K562 (cell line): ENCODE measurements around the gene URGCP. TPM values are rescaled to one million over a fixed set of nuclear protein-coding genes. Genes with fewer than 3 reads are reported as not detected.

Experiments
- ATAC-seq: fragments of 200-7000 bp; cut with Tn5 transposase; 3 replicates; pipeline ENCODE4 v1.9.1; 2020; ENCODE audit warnings: moderate library complexity
- BruUV-seq: library from RNA; stranded (reverse); fragments of 400-500 nt; replicated peaks from 2 replicates; lab custom pipeline; 2021; lab: Mats Ljungman, UMichigan
- CTCF ChIA-PET: fragments of 300-600 bp; formaldehyde crosslinking; extraction: SDS; loops from one replicate; lab custom pipeline; 2021; ENCODE audit warnings: low intra/inter-chr PET ratio; lab: Yijun Ruan, JAX
- POLR2A ChIA-PET: fragments of 300-600, 350-650 bp; sonication (Branson Sonifier 250); formaldehyde crosslinking; extraction: SDS; loops from one replicate; lab custom pipeline; 2021; ENCODE audit warnings: antibody characterized with exemption, inconsistent platforms; lab: Yijun Ruan, JAX
- DNase-seq, 4 experiments: peaks; one replicate each; pipeline versions ENCODE4 v3.0.0 to v3.0.0-alpha.2; 2011 to 2018; ENCODE audit warnings: low spot score in 3 of 4, mixed read lengths in 3 of 4; ENCODE audit errors: extremely low read depth in 1 of 4
- FAIRE-seq: peaks from 2 replicates; lab custom pipeline; 2011; peaks lifted over from hg19 to GRCh38; lab: Jason Lieb, UNC
- H2AFZ ChIP-seq: 2 replicates; pipeline ENCODE4 v1.6.0; 2011; ENCODE audit warnings: low read depth, low read length, control low read depth, inconsistent platforms
- H3K27ac ChIP-seq: fragments of 200-600 bp; 3 replicates; pipeline ENCODE4 v1.8.0; 2011; ENCODE audit warnings: low read depth, mild to moderate bottlenecking, control low read depth, inconsistent platforms, low read length, moderate library complexity, mixed read lengths; ENCODE audit errors: extremely low read depth
- H3K27me3 ChIP-seq, 2 experiments: fragments of 300-600 bp in 1 of 2; 2 replicates in 1 of 2; 3 replicates in 1 of 2; pipeline versions ENCODE4 v1.6.0 to v1.8.0; 2011; ENCODE audit warnings: inconsistent platforms in 2 of 2, low read length in 2 of 2, mild to moderate bottlenecking in 1 of 2, mixed read lengths in 1 of 2, moderate library complexity in 1 of 2; ENCODE audit not compliant: control insufficient read depth in 2 of 2, insufficient read depth in 2 of 2
- H3K36me3 ChIP-seq: fragments of 300-600 bp; 3 replicates; pipeline ENCODE4 v1.8.0; 2011; ENCODE audit warnings: mild to moderate bottlenecking, low read length, inconsistent platforms; ENCODE audit not compliant: control insufficient read depth, insufficient read depth
- H3K4me1 ChIP-seq, 2 experiments: fragments of 200-600 bp in 1 of 2; replicated peaks in 1 of 2; 2 replicates in 1 of 2; 3 replicates in 1 of 2; pipeline versions ENCODE4 v1.5.1 to v1.8.0; 2011; ENCODE audit warnings: inconsistent platforms in 2 of 2, low read length in 2 of 2, mild to moderate bottlenecking in 1 of 2, mixed read lengths in 1 of 2, moderate library complexity in 1 of 2; ENCODE audit not compliant: control insufficient read depth in 2 of 2, insufficient read depth in 2 of 2
- H3K4me2 ChIP-seq: 2 replicates; pipeline ENCODE4 v1.6.1; 2011; ENCODE audit warnings: low read length, control low read depth, inconsistent platforms, mixed read lengths; ENCODE audit not compliant: insufficient read depth
- H3K4me3 ChIP-seq: fragments of 200-600 bp; sonication (generic), shearing (Covaris generic); 2 replicates; pipeline ENCODE4 v1.5.1; 2016; ENCODE audit warnings: control low read depth, inconsistent platforms
- H3K79me2 ChIP-seq: fragments of 200-600 bp; 3 replicates; pipeline ENCODE4 v1.8.0; 2011; ENCODE audit warnings: low read length, inconsistent platforms; ENCODE audit not compliant: control insufficient read depth, insufficient read depth
- H3K9ac ChIP-seq, 2 experiments: 2 replicates each; pipeline versions ENCODE4 v1.6.0 to v1.6.1; 2011; ENCODE audit warnings: low read depth in 2 of 2, low read length in 2 of 2, control low read depth in 1 of 2, inconsistent platforms in 1 of 2, mild to moderate bottlenecking in 1 of 2, mixed read lengths in 1 of 2; ENCODE audit not compliant: insufficient read depth in 1 of 2
- H3K9me1 ChIP-seq: one replicate; pipeline ENCODE4 v1.6.0; 2011; ENCODE audit warnings: inconsistent platforms, mild to moderate bottlenecking, low read length, moderate library complexity; ENCODE audit not compliant: control insufficient read depth, insufficient read depth
- H3K9me3 ChIP-seq: replicated peaks from 2 replicates; pipeline ENCODE4 v1.5.1; 2011; ENCODE audit warnings: low read depth, low read length, inconsistent platforms; ENCODE audit not compliant: control insufficient read depth, insufficient read depth
- H4K20me1 ChIP-seq: replicated peaks from 2 replicates; pipeline ENCODE4 v1.6.1; 2011; ENCODE audit warnings: low read length, inconsistent platforms, mixed read lengths; ENCODE audit not compliant: control insufficient read depth, insufficient read depth
- BCOR ChIP-seq: fragments of 450-650 bp; IDR thresholded peaks from 2 replicates; pipeline ENCODE4 v1.6.1; 2016
- TAF7 ChIP-seq: fragments of 450-650 bp; IDR thresholded peaks from 2 replicates; pipeline ENCODE4 v1.6.1; 2016; ENCODE audit warnings: missing genetic modification characterization, missing compliant biosample characterization
- ZNF134 ChIP-seq: fragments of 250-450 bp; sonication (Bioruptor Pico); conservative IDR thresholded peaks from 2 replicates; pipeline ENCODE4 v1.4.0; 2020
- ZSCAN32 ChIP-seq: fragments of 450-650 bp; formaldehyde crosslinking; IDR thresholded peaks from 2 replicates; pipeline ENCODE4 v1.4.0; 2020; ENCODE audit warnings: mild to moderate bottlenecking, moderate library complexity
- WGBS: fragments of 100-300 bp; shearing (Covaris generic); methylation state at CpG from one replicate; pipeline ENCODE4 v1.1.6; 2016; ENCODE audit warnings: low coverage, mixed read lengths; ENCODE audit not compliant: insufficient coverage; ENCODE audit errors: missing lambda C conversion rate; 5-methylcytosine and 5-hydroxymethylcytosine counted together
- in situ Hi-C: fragments of 300-500 bp; cut with MboI; formaldehyde crosslinking; loops from 4 replicates; pipeline ENCODE4 v1.15.0; 2018; ENCODE audit warnings: inconsistent platforms, mixed read lengths
- intact Hi-C: fragments of 100-400 bp; cut with micrococcal nuclease; formaldehyde crosslinking; loops from 2 replicates; pipeline ENCODE4 v1.14.2; 2022
- polyA plus RNA-seq, 8 experiments: library from polyadenylated mRNA; depleted of rRNA in 4 of 8; stranded (reverse) in 5 of 8; unstranded in 3 of 8; fragments of >200 nt; fragmentation: Nextera tagmentation in 2 of 8; fragmentation: Illumina TruSeq in 1 of 8; extraction: Ambion mirVana in 2 of 8; extraction: Trizol in 1 of 8; gene quantifications; 2 replicates each; pipeline versions ENCODE4 v1.2.1 to v1.2.3, GENCODE V29; 2011 to 2014; ENCODE audit warnings: inconsistent platforms in 1 of 8, missing spikeins in 1 of 8
- total RNA-seq, 7 experiments: library from RNA; depleted of rRNA in 6 of 7; stranded (reverse); fragments of >200 nt in 6 of 7; fragmentation: Illumina TruSeq in 2 of 7; extraction: Trizol in 2 of 7; gene quantifications; 2 replicates each; pipeline versions ENCODE4 v1.2.1 to v1.2.3, GENCODE V29; 2011 to 2021; ENCODE audit warnings: low replicate concordance in 1 of 7
- TF ChIP-seq, protein P1 (sequence below): sonication (generic); formaldehyde crosslinking; IDR thresholded peaks from 2 replicates; pipeline ENCODE4 v1.8.1; 2023; ENCODE audit warnings: mild to moderate bottlenecking, missing genetic modification reagents
- TF ChIP-seq, protein P2 (sequence below): fragments of 150-350 bp; conservative IDR thresholded peaks from 2 replicates; pipeline ENCODE4 v1.6.1; 2014; ENCODE audit warnings: low read length
- TF ChIP-seq, protein P3 (sequence below), 2 experiments: fragments of 450-650 bp in 1 of 2; sonication (generic) in 1 of 2; formaldehyde crosslinking in 1 of 2; IDR thresholded peaks in 1 of 2; conservative IDR thresholded peaks in 1 of 2; 2 replicates each; pipeline versions ENCODE4 v1.6.1 to v1.8.1; 2016 to 2023; ENCODE audit warnings: mild to moderate bottlenecking in 2 of 2, moderate library complexity in 2 of 2, inconsistent platforms in 1 of 2, missing genetic modification reagents in 1 of 2
- TF ChIP-seq, protein P4 (sequence below): sonication (generic); formaldehyde crosslinking; IDR thresholded peaks from 2 replicates; pipeline ENCODE4 v1.8.0; 2022; ENCODE audit warnings: missing genetic modification reagents, mild to moderate bottlenecking, moderate library complexity, borderline replicate concordance
- TF ChIP-seq, protein P5 (sequence below): sonication (generic); formaldehyde crosslinking; IDR thresholded peaks from 2 replicates; pipeline ENCODE4 v1.4.0; 2020; ENCODE audit warnings: mild to moderate bottlenecking, missing genetic modification reagents

Gene URGCP
- total and polyA plus RNA-seq, 9 of the 15 experiments (the other 6 are each of a cell fraction or from before 2014, with no cell fraction given), result 1.7 to 25.8 (median 12.5) TPM

DNA sequence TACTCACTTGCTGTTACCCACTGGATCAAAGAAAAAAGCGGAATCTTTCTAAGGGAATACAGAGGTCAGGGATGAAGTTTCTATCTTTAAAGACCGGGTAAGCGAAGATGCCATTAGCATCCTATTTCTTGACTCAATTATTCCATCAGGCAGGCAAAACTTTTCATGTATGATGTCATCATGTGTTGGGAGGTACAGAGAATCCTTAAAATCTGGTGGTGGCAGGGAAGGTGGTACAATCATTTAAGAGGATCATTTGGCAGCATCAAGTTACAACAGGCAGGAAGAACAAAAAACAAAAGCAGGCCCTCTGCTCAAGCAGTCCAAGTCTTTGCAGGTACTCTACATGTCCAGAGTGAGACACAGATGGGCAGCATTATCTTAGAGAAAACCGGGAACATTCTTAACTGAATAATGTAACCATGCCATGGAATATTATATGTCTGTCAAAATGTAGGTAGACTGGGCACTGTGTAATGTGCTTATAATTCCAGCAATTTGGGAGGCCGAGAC lies 3.8 kb downstream of the URGCP start:
- Histone ChIP-seq H3K27me3 (no peaks in the 10 kb centered on the region), H3K4me3 (no peak overlapping the region), H3K27ac (no peak overlapping the region), H3K4me2 (no peak overlapping the region), H3K36me3 (peaks cover 11% of the 10 kb centered on the region; the same call in 2 of the 3 replicates), H3K79me2 (peaks cover 69% of the 10 kb centered on the region), H3K4me1 (peaks cover 15 to 26% of the 10 kb centered on the region in 2 experiments), H3K9me1 (no peaks in the 10 kb centered on the region), H4K20me1 (peaks cover 34% of the 10 kb centered on the region; the same call in 1 of the 2 replicates), H3K9me3 (no peaks in the 10 kb centered on the region), H2AFZ (no peak overlapping the region), H3K9ac (no peak overlapping the region)
- intact Hi-C loops (no loop called here), in situ Hi-C loops (no loop called here)
- no peak for TF ChIP-seq ZSCAN32 (CRISPR knock-in tag)
- TF ChIP-seq, protein P1, sequence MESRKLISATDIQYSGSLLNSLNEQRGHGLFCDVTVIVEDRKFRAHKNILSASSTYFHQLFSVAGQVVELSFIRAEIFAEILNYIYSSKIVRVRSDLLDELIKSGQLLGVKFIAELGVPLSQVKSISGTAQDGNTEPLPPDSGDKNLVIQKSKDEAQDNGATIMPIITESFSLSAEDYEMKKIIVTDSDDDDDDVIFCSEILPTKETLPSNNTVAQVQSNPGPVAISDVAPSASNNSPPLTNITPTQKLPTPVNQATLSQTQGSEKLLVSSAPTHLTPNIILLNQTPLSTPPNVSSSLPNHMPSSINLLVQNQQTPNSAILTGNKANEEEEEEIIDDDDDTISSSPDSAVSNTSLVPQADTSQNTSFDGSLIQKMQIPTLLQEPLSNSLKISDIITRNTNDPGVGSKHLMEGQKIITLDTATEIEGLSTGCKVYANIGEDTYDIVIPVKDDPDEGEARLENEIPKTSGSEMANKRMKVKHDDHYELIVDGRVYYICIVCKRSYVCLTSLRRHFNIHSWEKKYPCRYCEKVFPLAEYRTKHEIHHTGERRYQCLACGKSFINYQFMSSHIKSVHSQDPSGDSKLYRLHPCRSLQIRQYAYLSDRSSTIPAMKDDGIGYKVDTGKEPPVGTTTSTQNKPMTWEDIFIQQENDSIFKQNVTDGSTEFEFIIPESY (CRISPR knock-in tag), result no peak
- TF ChIP-seq, protein P2, sequence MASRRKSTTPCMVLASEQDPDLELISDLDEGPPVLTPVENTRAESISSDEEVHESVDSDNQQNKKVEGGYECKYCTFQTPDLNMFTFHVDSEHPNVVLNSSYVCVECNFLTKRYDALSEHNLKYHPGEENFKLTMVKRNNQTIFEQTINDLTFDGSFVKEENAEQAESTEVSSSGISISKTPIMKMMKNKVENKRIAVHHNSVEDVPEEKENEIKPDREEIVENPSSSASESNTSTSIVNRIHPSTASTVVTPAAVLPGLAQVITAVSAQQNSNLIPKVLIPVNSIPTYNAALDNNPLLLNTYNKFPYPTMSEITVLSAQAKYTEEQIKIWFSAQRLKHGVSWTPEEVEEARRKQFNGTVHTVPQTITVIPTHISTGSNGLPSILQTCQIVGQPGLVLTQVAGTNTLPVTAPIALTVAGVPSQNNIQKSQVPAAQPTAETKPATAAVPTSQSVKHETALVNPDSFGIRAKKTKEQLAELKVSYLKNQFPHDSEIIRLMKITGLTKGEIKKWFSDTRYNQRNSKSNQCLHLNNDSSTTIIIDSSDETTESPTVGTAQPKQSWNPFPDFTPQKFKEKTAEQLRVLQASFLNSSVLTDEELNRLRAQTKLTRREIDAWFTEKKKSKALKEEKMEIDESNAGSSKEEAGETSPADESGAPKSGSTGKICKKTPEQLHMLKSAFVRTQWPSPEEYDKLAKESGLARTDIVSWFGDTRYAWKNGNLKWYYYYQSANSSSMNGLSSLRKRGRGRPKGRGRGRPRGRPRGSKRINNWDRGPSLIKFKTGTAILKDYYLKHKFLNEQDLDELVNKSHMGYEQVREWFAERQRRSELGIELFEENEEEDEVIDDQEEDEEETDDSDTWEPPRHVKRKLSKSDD, result no peak
- TF ChIP-seq, protein P3, sequence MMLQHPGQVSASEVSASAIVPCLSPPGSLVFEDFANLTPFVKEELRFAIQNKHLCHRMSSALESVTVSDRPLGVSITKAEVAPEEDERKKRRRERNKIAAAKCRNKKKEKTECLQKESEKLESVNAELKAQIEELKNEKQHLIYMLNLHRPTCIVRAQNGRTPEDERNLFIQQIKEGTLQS (IDR thresholded peaks at IDR 0.05), result peak; percentile 67
- TF ChIP-seq, protein P3 (CRISPR knock-in tag; conservative IDR thresholded peaks at IDR 0.05), result no peak
- no peak for TF ChIP-seq BCOR
- TF ChIP-seq ZNF134 (CRISPR knock-in tag), result no peak
- TF ChIP-seq TAF7 (tag), result no peak
- TF ChIP-seq, protein P4, sequence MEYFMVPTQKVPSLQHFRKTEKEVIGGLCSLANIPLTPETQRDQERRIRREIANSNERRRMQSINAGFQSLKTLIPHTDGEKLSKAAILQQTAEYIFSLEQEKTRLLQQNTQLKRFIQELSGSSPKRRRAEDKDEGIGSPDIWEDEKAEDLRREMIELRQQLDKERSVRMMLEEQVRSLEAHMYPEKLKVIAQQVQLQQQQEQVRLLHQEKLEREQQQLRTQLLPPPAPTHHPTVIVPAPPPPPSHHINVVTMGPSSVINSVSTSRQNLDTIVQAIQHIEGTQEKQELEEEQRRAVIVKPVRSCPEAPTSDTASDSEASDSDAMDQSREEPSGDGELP (CRISPR knock-in tag), result no peak
- TF ChIP-seq, protein P5, sequence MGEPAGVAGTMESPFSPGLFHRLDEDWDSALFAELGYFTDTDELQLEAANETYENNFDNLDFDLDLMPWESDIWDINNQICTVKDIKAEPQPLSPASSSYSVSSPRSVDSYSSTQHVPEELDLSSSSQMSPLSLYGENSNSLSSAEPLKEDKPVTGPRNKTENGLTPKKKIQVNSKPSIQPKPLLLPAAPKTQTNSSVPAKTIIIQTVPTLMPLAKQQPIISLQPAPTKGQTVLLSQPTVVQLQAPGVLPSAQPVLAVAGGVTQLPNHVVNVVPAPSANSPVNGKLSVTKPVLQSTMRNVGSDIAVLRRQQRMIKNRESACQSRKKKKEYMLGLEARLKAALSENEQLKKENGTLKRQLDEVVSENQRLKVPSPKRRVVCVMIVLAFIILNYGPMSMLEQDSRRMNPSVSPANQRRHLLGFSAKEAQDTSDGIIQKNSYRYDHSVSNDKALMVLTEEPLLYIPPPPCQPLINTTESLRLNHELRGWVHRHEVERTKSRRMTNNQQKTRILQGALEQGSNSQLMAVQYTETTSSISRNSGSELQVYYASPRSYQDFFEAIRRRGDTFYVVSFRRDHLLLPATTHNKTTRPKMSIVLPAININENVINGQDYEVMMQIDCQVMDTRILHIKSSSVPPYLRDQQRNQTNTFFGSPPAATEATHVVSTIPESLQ (CRISPR knock-in tag), result no peak
- ChIA-PET POLR2A (no interaction called here), CTCF (no interaction called here)
- FAIRE-seq, result no peak
- 73% methylated on average over 5 of the region's 5 CpGs for WGBS
- no peak for DNase-seq
- BruUV-seq, result no TSS peak
- no peak for ATAC-seq
